GM12878 (cell line): ENCODE data around the gene TCF23. TPM values are rescaled to one million over a fixed set of nuclear protein-coding genes. Genes with fewer than 3 reads are reported as not detected.

Experiments used
- ATAC-seq: fragments of 200-7000 bp; cut with Tn5 transposase; 3 replicates; pipeline ENCODE4 v1.9.1; 2020; ENCODE audit warnings: mild to moderate bottlenecking, moderate library complexity
- BruUV-seq: library from RNA; stranded (reverse); fragments of 400-500 nt; replicated peaks from 2 replicates; lab custom pipeline; 2021; lab: Mats Ljungman, UMichigan
- CTCF ChIA-PET: fragments of 300-600 bp; sonication (Branson Sonifier 250); formaldehyde crosslinking; extraction: SDS; loops from one replicate; lab custom pipeline; 2021; ENCODE audit warnings: inconsistent platforms; lab: Yijun Ruan, JAX
- POLR2A ChIA-PET: fragments of 350-600 bp; formaldehyde crosslinking; extraction: SDS; loops from one replicate; lab custom pipeline; 2021; ENCODE audit warnings: inconsistent platforms; lab: Charles Lee
- RAD21 ChIA-PET: fragments of 300-600 bp; sonication (Branson Sonifier 250); formaldehyde crosslinking; loops from one replicate; lab custom pipeline; 2023; ENCODE audit warnings: antibody characterized with exemption; ENCODE audit not compliant: unreplicated experiment; lab: Charles Lee
- SMC1A ChIA-PET: fragments of 300-600 bp; sonication (Branson Sonifier 250); formaldehyde crosslinking; loops from one replicate; lab custom pipeline; 2023; ENCODE audit not compliant: unreplicated experiment, uncharacterized antibody; lab: Charles Lee
- DNase-seq: peaks from one replicate; pipeline ENCODE4 v3.0.0-alpha.2; 2011; ENCODE audit warnings: low read depth, low spot score
- FAIRE-seq: peaks from 3 replicates; lab custom pipeline; 2011; peaks lifted over from hg19 to GRCh38; lab: Jason Lieb, UNC
- H2AFZ ChIP-seq: 2 replicates; pipeline ENCODE4 v1.6.0; 2011; ENCODE audit warnings: low read depth, low read length, control low read depth; ENCODE audit not compliant: control insufficient read depth
- H3K27ac ChIP-seq: 2 replicates; pipeline ENCODE4 v1.5.1; 2011; ENCODE audit warnings: control low read depth; ENCODE audit not compliant: control insufficient read depth, insufficient read depth
- H3K27me3 ChIP-seq, 2 experiments: replicated peaks in 1 of 2; 2 replicates each; pipeline versions ENCODE4 v1.6.0 to v1.6.1; 2011; ENCODE audit warnings: low read length in 1 of 2; ENCODE audit not compliant: control insufficient read depth in 2 of 2, insufficient read depth in 2 of 2
- H3K36me3 ChIP-seq, 2 experiments: 2 replicates each; pipeline ENCODE4 v1.5.1; 2011; ENCODE audit warnings: low read length in 1 of 2; ENCODE audit not compliant: control insufficient read depth in 2 of 2, insufficient read depth in 2 of 2
- H3K4me1 ChIP-seq: 2 replicates; pipeline ENCODE4 v1.6.1; 2011; ENCODE audit warnings: mild to moderate bottlenecking, low read length, moderate library complexity, mixed read lengths; ENCODE audit not compliant: control insufficient read depth, insufficient read depth
- H3K4me2 ChIP-seq: 2 replicates; pipeline ENCODE4 v1.6.0; 2011; ENCODE audit warnings: control low read depth; ENCODE audit not compliant: control insufficient read depth, insufficient read depth
- H3K4me3 ChIP-seq: fragments of 200-600 bp; sonication (generic); 2 replicates; pipeline ENCODE4 v1.5.1; 2016
- H3K79me2 ChIP-seq: 2 replicates; pipeline ENCODE4 v1.6.0; 2011; ENCODE audit warnings: low read length; ENCODE audit not compliant: control insufficient read depth, insufficient read depth
- H3K9ac ChIP-seq: 2 replicates; pipeline ENCODE4 v1.8.0; 2011; ENCODE audit warnings: low read length, control low read depth, mixed read lengths; ENCODE audit not compliant: control insufficient read depth, insufficient read depth
- H3K9me3 ChIP-seq: replicated peaks from 3 replicates; pipeline ENCODE4 v1.5.1; 2011; ENCODE audit warnings: mild to moderate bottlenecking, low read length; ENCODE audit not compliant: control insufficient read depth, insufficient read depth
- H4K20me1 ChIP-seq: 2 replicates; pipeline ENCODE4 v1.6.0; 2011; ENCODE audit not compliant: control insufficient read depth, insufficient read depth
- BCL3 ChIP-seq: IDR thresholded peaks from 2 replicates; pipeline ENCODE4 v1.6.1; 2011; ENCODE audit warnings: borderline replicate concordance, low read depth, mild to moderate bottlenecking, moderate library complexity, low read length; ENCODE audit not compliant: insufficient read depth, poor library complexity, severe bottlenecking
- E2F4 ChIP-seq: IDR thresholded peaks from 2 replicates; pipeline ENCODE4 v1.6.1; 2012; ENCODE audit warnings: low read depth, low read length, improper control_type of control experiment
- EED ChIP-seq: sonication (generic); IDR thresholded peaks from 2 replicates; pipeline ENCODE4 v1.6.1; 2016; ENCODE audit warnings: antibody characterized with exemption, low read depth
- IKZF1 ChIP-seq: fragments of 450-650 bp; conservative IDR thresholded peaks from 2 replicates; pipeline ENCODE4 v1.6.1; 2017; ENCODE audit warnings: antibody characterized with exemption, mild to moderate bottlenecking
- SIN3A ChIP-seq: IDR thresholded peaks from 2 replicates; pipeline ENCODE4 v1.6.1; 2012; ENCODE audit warnings: low read depth, low read length, improper control_type of control experiment
- SMAD1 ChIP-seq: fragments of 450-650 bp; IDR thresholded peaks from 2 replicates; pipeline ENCODE4 v1.6.1; 2018; ENCODE audit warnings: mild to moderate bottlenecking, low read depth; ENCODE audit not compliant: partially characterized antibody
- SP1 ChIP-seq: IDR thresholded peaks from one replicate; pipeline ENCODE4 v1.6.1; 2011; ENCODE audit warnings: low read depth, low read length
- USF1 ChIP-seq: IDR thresholded peaks from 2 replicates; pipeline ENCODE4 v1.6.1; 2011; ENCODE audit warnings: borderline replicate concordance, low read depth, mild to moderate bottlenecking, moderate library complexity, mixed read lengths, low read length; ENCODE audit not compliant: insufficient read depth; ENCODE audit errors: extremely low read length
- YBX1 ChIP-seq: fragments of 450-650 bp; IDR thresholded peaks from 2 replicates; pipeline ENCODE4 v1.6.1; 2016; ENCODE audit warnings: antibody characterized with exemption
- ZNF207 ChIP-seq: fragments of 450-650 bp; IDR thresholded peaks from 2 replicates; pipeline ENCODE4 v1.6.1; 2014; ENCODE audit warnings: antibody characterized with exemption, mild to moderate bottlenecking, borderline replicate concordance
- WGBS: methylation state at CpG from one replicate; pipeline ENCODE4 v1.1.6; 2016; ENCODE audit warnings: low lambda C conversion rate; ENCODE audit not compliant: insufficient replicate concordance, insufficient coverage; ENCODE audit errors: missing lambda C conversion rate; 5-methylcytosine and 5-hydroxymethylcytosine counted together
- in situ Hi-C: fragments of 300-500 bp; cut with MboI; formaldehyde crosslinking; loops from 9 replicates; pipeline ENCODE4 v1.14.3; 2018; ENCODE audit warnings: mixed read lengths
- intact Hi-C: fragments of 100-400 bp; cut with micrococcal nuclease; formaldehyde crosslinking; loops from one replicate; pipeline ENCODE4 v1.14.2; 2022; ENCODE audit not compliant: unreplicated experiment
- polyA plus RNA-seq, 11 experiments: library from polyadenylated mRNA; depleted of rRNA in 4 of 11; unstranded in 6 of 11; stranded (reverse) in 5 of 11; fragments of >200 nt; fragmentation: Nextera tagmentation in 4 of 11; fragmentation: Illumina TruSeq in 1 of 11; extraction: Ambion mirVana in 4 of 11; extraction: Trizol in 1 of 11; gene quantifications; 1 replicate in 1 of 11; 2 replicates in 10 of 11; pipeline versions ENCODE4 v1.2.1 to v1.2.3, GENCODE V29; 2011 to 2016; ENCODE audit warnings: inconsistent platforms in 2 of 11, missing spikeins in 2 of 11, low read depth in 1 of 11
- total RNA-seq, 4 experiments: library from RNA; depleted of rRNA in 3 of 4; stranded (reverse); fragments of >200 nt in 3 of 4; fragmentation: Illumina TruSeq in 1 of 4; extraction: Trizol in 1 of 4; gene quantifications; 2 replicates each; pipeline versions ENCODE4 v1.2.1 to v1.2.3, GENCODE V29; 2013 to 2021
- TF ChIP-seq, protein P1 (sequence below): fragments of 450-650 bp; IDR thresholded peaks from 2 replicates; pipeline ENCODE4 v1.6.1; 2018; ENCODE audit warnings: borderline replicate concordance, mild to moderate bottlenecking; ENCODE audit not compliant: partially characterized antibody

The TCF23 gene
- total and polyA plus RNA-seq, 10 of the 15 experiments (the other 5 are each of a cell fraction or from before 2014, with no cell fraction given): not detected

DNA sequence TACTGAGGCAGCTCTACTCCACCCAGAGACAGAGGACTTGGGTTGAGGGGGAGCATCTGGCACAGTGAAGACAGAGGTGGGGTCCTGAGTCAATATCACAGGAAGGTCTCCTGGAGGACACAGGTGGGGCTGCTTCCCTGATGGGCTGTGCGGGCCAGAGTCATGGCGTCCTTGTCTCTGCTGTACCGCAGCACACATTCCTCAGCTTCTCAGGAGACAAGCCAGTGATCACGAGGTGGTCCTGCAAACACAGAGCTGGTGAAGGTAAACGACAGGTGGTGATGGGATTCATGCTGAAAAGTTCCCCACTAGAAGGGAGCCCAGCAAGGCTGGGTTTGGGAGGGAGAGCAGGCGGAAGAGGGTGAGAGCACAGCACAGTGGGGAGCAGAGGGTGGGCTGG is 9.7 kb downstream of the TCF23 start:
- intact Hi-C loops (no loop called here), in situ Hi-C loops (no loop called here)
- Histone ChIP-seq H3K79me2 (no peaks in the 10 kb centered on the region), H3K4me3 (no peak overlapping the region), H4K20me1 (no peaks in the 10 kb centered on the region), H2AFZ (no peak overlapping the region), H3K27ac (no peak overlapping the region), H3K4me1 (peaks cover 11% of the 10 kb centered on the region), H3K36me3 (no peaks in the 10 kb centered on the region), H3K9ac (no peak overlapping the region), H3K9me3 (no peaks in the 10 kb centered on the region; the same call in 2 of the 3 replicates), H3K4me2 (no peak overlapping the region), H3K27me3 (no peaks in the 10 kb centered on the region)
- 56% methylated on average over 6 of the region's 6 CpGs for WGBS
- ChIA-PET POLR2A (interaction anchor here (1.0 kb wide), 1 partner anchor 33 kb away, joined by 3 read pairs; no protein-coding TSS in a partner anchor), RAD21 (interaction anchor here (0.6 kb wide), 1 partner anchor 120 kb away, joined by 4 read pairs; no protein-coding TSS in a partner anchor), SMC1A (interaction anchor here (0.9 kb wide), 1 partner anchor 12 kb away, joined by 3 read pairs; no protein-coding TSS in a partner anchor), CTCF (interaction anchor here (2.1 to 2.2 kb wide), 2 partner anchors 12 to 145 kb away, joined by 5 read pairs; no protein-coding TSS in a partner anchor)
- TF ChIP-seq E2F4 (no peak), EED (no peak), SMAD1 (no peak), USF1 (no peak), ZNF207 (no peak), BCL3 (no peak), SIN3A (no peak), YBX1 (no peak), SP1 (no peak), IKZF1 (no peak)
- TF ChIP-seq, protein P1, sequence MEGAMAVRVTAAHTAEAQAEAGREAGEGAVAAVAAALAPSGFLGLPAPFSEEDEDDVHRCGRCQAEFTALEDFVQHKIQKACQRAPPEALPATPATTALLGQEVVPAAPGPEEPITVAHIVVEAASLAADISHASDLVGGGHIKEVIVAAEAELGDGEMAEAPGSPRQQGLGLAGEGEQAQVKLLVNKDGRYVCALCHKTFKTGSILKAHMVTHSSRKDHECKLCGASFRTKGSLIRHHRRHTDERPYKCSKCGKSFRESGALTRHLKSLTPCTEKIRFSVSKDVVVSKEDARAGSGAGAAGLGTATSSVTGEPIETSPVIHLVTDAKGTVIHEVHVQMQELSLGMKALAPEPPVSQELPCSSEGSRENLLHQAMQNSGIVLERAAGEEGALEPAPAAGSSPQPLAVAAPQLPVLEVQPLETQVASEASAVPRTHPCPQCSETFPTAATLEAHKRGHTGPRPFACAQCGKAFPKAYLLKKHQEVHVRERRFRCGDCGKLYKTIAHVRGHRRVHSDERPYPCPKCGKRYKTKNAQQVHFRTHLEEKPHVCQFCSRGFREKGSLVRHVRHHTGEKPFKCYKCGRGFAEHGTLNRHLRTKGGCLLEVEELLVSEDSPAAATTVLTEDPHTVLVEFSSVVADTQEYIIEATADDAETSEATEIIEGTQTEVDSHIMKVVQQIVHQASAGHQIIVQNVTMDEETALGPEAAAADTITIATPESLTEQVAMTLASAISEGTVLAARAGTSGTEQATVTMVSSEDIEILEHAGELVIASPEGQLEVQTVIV: no peak
- DNase-seq: no peak
- no TSS peak for BruUV-seq
- ATAC-seq: no peak
- FAIRE-seq: no peak
